NCI-H748 (cell line): ENCODE data around the gene MCTP2.

ENCODE experiments used
- DNase-seq: peaks from one replicate; lab custom pipeline; 2025; ENCODE audit not compliant: unreplicated experiment; lab: John Stamatoyannopoulos, UW

The MCTP2 gene

DNA sequence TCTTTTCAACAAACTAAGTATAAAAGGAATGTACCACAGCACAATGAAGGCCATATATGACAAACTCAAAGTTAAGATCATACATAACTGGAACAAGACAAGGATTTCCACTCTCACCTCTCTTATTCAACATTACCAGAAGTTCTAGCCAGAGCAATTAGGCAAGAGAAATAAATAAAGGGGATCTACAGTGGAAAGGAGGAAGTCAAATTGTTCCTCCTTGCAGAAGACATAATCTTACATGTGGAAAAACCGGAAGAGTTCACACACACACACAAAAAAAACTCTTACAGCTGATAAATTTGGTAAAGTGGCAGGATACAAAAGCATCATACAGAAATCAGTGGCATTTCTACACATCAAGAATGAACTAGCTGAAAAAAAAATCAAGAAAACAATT lies 277.9 kb downstream of the MCTP2 start:
- no peak for DNase-seq

DNA sequence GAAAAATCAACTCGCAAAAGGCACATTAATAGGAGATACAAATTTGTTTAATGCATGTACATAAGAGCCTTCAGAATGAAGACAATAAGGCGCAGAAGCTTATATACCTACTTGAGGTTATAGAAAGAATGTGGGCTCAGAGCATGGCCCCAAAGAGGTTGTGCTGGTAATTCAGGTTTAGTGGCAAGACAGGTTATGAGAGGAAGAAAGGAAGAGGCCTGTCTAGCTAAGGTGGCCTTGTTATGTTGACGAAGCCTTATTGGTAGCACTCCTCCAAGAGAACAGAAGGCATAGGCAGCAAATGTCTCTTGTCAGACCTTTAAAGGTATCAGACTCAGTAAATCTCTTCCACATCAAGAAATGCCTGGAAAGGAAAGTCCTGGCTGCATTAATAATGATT lies 290.8 kb downstream of the MCTP2 start:
- DNase-seq, result no peak

DNA sequence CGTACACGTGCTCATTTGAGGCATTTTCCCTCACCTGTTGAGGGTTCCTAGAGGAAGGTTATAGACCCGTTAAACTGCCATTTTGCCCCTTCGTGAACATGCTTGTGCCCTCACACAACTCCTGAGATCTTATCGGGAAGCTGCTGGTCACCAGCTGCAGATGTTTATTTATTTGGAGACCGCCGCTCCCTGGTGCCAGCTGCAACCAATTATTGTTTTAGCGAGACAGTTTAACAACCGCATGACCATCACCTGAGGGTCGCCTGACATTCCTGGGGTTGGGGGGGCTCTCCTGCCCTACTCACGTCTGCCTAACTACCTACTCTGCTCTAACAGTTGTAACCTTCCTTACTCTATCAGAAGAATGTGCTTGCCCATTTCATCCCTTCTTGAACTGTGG lies 292.5 kb downstream of the MCTP2 start:
- peak; percentile 58 for DNase-seq

DNA sequence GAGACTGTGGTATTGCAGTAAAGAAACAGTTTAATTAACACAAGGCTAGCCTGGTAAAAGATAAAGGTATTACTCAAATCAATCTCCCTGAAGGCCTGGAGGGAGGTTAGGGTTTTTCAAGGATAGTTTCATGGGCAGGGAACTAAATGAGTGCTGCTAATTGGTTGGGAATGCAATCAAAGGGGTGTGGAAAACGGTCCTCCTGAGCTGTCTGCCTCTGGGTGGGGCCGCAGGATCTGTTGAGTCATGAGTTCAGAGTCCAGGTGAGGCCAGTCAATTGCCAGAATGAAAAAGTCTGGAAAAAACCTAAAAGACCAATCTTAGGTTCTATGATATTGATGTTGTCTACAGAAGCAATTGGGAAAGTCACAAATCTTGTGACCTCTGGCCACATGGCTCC lies 293.2 kb downstream of the MCTP2 start:
- peak; percentile 1 for DNase-seq

DNA sequence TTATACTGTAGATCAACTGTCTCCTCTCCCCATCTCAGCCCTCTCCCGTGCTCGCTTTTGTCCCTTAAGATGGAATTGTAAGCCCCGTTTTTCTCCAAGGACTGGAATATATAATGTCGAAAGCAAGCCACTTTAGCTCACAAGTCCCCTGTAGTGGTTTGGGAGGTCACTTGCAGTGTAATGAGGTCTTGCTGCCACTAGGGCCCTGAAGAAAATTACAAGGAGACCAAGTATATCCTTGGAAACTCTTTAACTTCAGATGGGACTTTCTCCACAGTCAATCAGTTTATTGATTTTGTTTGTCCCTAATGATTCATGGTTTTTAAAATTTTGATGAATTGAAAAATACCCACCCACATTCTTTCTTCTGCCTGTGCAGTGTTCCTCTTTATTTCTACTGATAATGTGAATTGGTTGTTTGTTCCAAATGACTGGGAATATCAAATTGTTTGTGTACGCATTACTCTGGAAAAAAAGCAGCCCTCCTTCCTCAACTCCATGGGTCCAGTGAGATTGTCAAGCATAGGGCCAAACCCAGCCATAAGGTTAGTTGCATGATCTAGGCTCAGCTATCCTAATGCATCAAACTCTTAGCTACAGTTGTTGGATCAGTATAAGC lies 294.8 kb downstream of the MCTP2 start:
- no peak for DNase-seq

DNA sequence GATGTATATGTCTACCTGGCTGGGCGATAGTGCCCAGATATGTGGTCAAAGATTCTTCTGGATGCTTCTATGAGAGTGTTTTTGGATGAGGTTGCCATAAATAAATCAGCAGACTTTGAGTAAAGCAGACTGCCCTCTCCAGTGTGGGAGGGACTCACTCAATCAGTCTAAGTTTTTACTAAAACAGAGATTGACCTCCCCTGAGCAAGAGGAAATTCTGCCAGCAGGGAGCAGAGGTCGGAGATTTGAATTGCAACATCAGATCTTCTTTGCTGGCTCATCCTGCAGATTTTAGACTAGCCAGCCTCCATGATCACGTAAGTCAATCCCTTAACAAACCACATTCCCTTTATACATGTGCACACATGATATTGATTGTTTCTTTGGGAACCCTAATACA lies 300.9 kb downstream of the MCTP2 start:
- DNase-seq, result no peak
